ENCODE results near the gene FAM156B.
"Not testable (repeated sequence)": the region's sequence is repeated elsewhere in the genome, so short reads cannot be mapped to it uniquely, and the experiment has no call there.

FAM156B gene

GRCh38 chrX:52896855-52897709, at the start of gene FAM156B:
Gene FAM156B (plus strand): TSS chrX:52897330. CDS start chrX:52907226, 9,896 bp downstream.
- DNase-seq (ENCODE audit: extremely low read depth in 1 of 2, low read depth in 1 of 2): not testable (repeated sequence)

- DNase-seq (ENCODE audit: extremely low read depth in 1 of 2, low read depth in 1 of 2): no peak
Measured at GRCh38 chrX:52852110-52852860, 44.8 kb upstream of the FAM156B start.

GRCh38 chrX:52856991-52857525, 40.1 kb upstream of the FAM156B start:
- DNase-seq (ENCODE audit: extremely low read depth in 1 of 2, low read depth in 1 of 2): not testable (repeated sequence)

GRCh38 chrX:52865343-52865998, 31.7 kb upstream of the FAM156B start:
- DNase-seq (ENCODE audit: extremely low read depth in 1 of 2, low read depth in 1 of 2): no peak

GRCh38 chrX:52867610-52868348, 29.4 kb upstream of the FAM156B start, which contains the start of gene XAGE3:
Gene XAGE3 (minus strand): TSS chrX:52868083. CDS start chrX:52867133, 950 bp downstream.
- no peak for DNase-seq (ENCODE audit: extremely low read depth in 1 of 2, low read depth in 1 of 2)

- DNase-seq (ENCODE audit: extremely low read depth in 1 of 2, low read depth in 1 of 2): no peak
Measured at GRCh38 chrX:52870046-52870445, 27.1 kb upstream of the FAM156B start.

- not testable (repeated sequence) for DNase-seq (ENCODE audit: extremely low read depth in 1 of 2, low read depth in 1 of 2)
Measured at GRCh38 chrX:52873825-52874224, 23.3 kb upstream of the FAM156B start.

GRCh38 chrX:52874661-52875060, 22.5 kb upstream of the FAM156B start:
- no peak for DNase-seq (ENCODE audit: extremely low read depth in 1 of 2, low read depth in 1 of 2)

GRCh38 chrX:52875436-52875835, 21.7 kb upstream of the FAM156B start:
- DNase-seq (ENCODE audit: extremely low read depth in 1 of 2, low read depth in 1 of 2): not testable (repeated sequence)

- not testable (repeated sequence) for DNase-seq (ENCODE audit: extremely low read depth in 1 of 2, low read depth in 1 of 2)
Measured at GRCh38 chrX:52876386-52876785, 20.7 kb upstream of the FAM156B start.

- not testable (repeated sequence) for DNase-seq (ENCODE audit: extremely low read depth in 1 of 2, low read depth in 1 of 2)
Measured at GRCh38 chrX:52887459-52887858, 9.7 kb upstream of the FAM156B start.

- not testable (repeated sequence) for DNase-seq (ENCODE audit: extremely low read depth in 1 of 2, low read depth in 1 of 2)
Measured at GRCh38 chrX:52888090-52888489, 9.0 kb upstream of the FAM156B start.

- not testable (repeated sequence) for DNase-seq (ENCODE audit: extremely low read depth in 1 of 2, low read depth in 1 of 2)
Measured at GRCh38 chrX:52896438-52896837, 692 bp upstream of the FAM156B start.

GRCh38 chrX:52905531-52905930, 8.4 kb downstream of the FAM156B start:
- not testable (repeated sequence) for DNase-seq (ENCODE audit: extremely low read depth in 1 of 2, low read depth in 1 of 2)

- DNase-seq (ENCODE audit: extremely low read depth in 1 of 2, low read depth in 1 of 2): not testable (repeated sequence)
Measured at GRCh38 chrX:52906072-52906471, 8.9 kb downstream of the FAM156B start.

- DNase-seq (ENCODE audit: extremely low read depth in 1 of 2, low read depth in 1 of 2): not testable (repeated sequence)
Measured at GRCh38 chrX:52907137-52907536, 10.0 kb downstream of the FAM156B start.

- not testable (repeated sequence) for DNase-seq (ENCODE audit: extremely low read depth in 1 of 2, low read depth in 1 of 2)
Measured at GRCh38 chrX:52907900-52908299, 10.8 kb downstream of the FAM156B start.

- not testable (repeated sequence) for DNase-seq (ENCODE audit: extremely low read depth in 1 of 2, low read depth in 1 of 2)
Measured at GRCh38 chrX:52909313-52909969, 12.3 kb downstream of the FAM156B start.

- not testable (repeated sequence) for DNase-seq (ENCODE audit: extremely low read depth in 1 of 2, low read depth in 1 of 2)
Measured at GRCh38 chrX:52913681-52914080, 16.6 kb downstream of the FAM156B start.

- not testable (repeated sequence) for DNase-seq (ENCODE audit: extremely low read depth in 1 of 2, low read depth in 1 of 2)
Measured at GRCh38 chrX:52914704-52915103, 17.6 kb downstream of the FAM156B start.

All from activated CD8-positive, alpha-beta memory T cell treated with anti-CD3 and anti-CD28 coated beads for 1 hour (primary cell).